ENCODE data around the gene ATP5MK.

- TF ChIP-seq CTCF (IDR thresholded peaks at IDR 0.05) = no peak
- no peak for TF ChIP-seq POLR2AphosphoS5 (IDR thresholded peaks at IDR 0.05; ENCODE audit: insufficient read depth in 1 of 2, low read depth in 1 of 2)
- TF ChIP-seq POLR2A (IDR thresholded peaks at IDR 0.05) = no peak
Measured at GRCh38 chr10:103355906-103356599, 40.2 kb downstream of the ATP5MK start.

Measured in vagina (tissue), 2 donors.